ENCODE measurements around the gene KCNAB1. TPM values are rescaled to one million over a fixed set of nuclear protein-coding genes. Genes with fewer than 3 reads are reported as not detected.

Gene KCNAB1
- total RNA-seq, 2 donors from 2014 or later = 0.49 to 0.81 TPM

GRCh38 chr3:156507285-156507684 is 386.9 kb downstream of the KCNAB1 start:
- Mint-ChIP-seq H3K36me3 (ENCODE audit: low read depth) (no peaks in the 10 kb centered on the region), H3K4me3 (no peak overlapping the region), H3K9me3 (no peaks in the 10 kb centered on the region), H3K27me3 (ENCODE audit: insufficient read depth) (no peaks in the 10 kb centered on the region), H3K27ac (no peak overlapping the region), H3K4me1 (peaks cover 2% of the 10 kb centered on the region)
- TF ChIP-seq CTCF (conservative IDR thresholded peaks at IDR 0.05) = no peak
- Histone ChIP-seq H3K36me3 (ENCODE audit: control insufficient read depth, insufficient read depth, low read length) (no peaks in the 10 kb centered on the region), H3K4me3 (ENCODE audit: low read length) (no peak overlapping the region), H3K9ac (ENCODE audit: extremely low read depth, low read length, poor library complexity, severe bottlenecking) (no peak overlapping the region), H3K27me3 (ENCODE audit: control insufficient read depth, insufficient read depth, low read length, poor library complexity, severe bottlenecking) (no peaks in the 10 kb centered on the region), H3K27ac (ENCODE audit: low read depth, low read length) (no peak overlapping the region), H3K9me3 (ENCODE audit: control insufficient read depth, low read length) (no peaks in the 10 kb centered on the region), H3K4me1 (ENCODE audit: control insufficient read depth, insufficient read depth, low read length) (no peaks in the 10 kb centered on the region)
- no peak for DNase-seq

GRCh38 chr3:156509189-156510174 is 389.1 kb downstream of the KCNAB1 start:
- no peak for DNase-seq
- Mint-ChIP-seq H3K27ac (no peak overlapping the region), H3K27me3 (ENCODE audit: insufficient read depth) (no peaks in the 10 kb centered on the region), H3K4me3 (no peak overlapping the region), H3K9me3 (no peaks in the 10 kb centered on the region), H3K36me3 (ENCODE audit: low read depth) (no peaks in the 10 kb centered on the region), H3K4me1 (peaks cover 9% of the 10 kb centered on the region)
- peak; percentile 80 for TF ChIP-seq CTCF (conservative IDR thresholded peaks at IDR 0.05)
- Histone ChIP-seq H3K4me3 (ENCODE audit: low read length) (no peak overlapping the region), H3K36me3 (ENCODE audit: control insufficient read depth, insufficient read depth, low read length) (no peaks in the 10 kb centered on the region), H3K4me1 (ENCODE audit: control insufficient read depth, insufficient read depth, low read length) (no peaks in the 10 kb centered on the region), H3K27me3 (ENCODE audit: control insufficient read depth, insufficient read depth, low read length, poor library complexity, severe bottlenecking) (no peaks in the 10 kb centered on the region), H3K27ac (ENCODE audit: low read depth, low read length) (no peak overlapping the region), H3K9ac (ENCODE audit: extremely low read depth, low read length, poor library complexity, severe bottlenecking) (no peak overlapping the region), H3K9me3 (ENCODE audit: control insufficient read depth, low read length) (no peaks in the 10 kb centered on the region)
- WGBS, 2 experiments (ENCODE audit: insufficient coverage in 1 of 2, insufficient read length in 1 of 2) = 61 to 72% methylated on average over 3 to 5 of the region's 5 CpGs

GRCh38 chr3:156511987-156512677 is 391.8 kb downstream of the KCNAB1 start:
- Mint-ChIP-seq H3K27me3 (ENCODE audit: insufficient read depth) (no peaks in the 10 kb centered on the region), H3K4me3 (no peak overlapping the region), H3K36me3 (ENCODE audit: low read depth) (no peaks in the 10 kb centered on the region), H3K4me1 (peaks cover 9% of the 10 kb centered on the region), H3K9me3 (no peaks in the 10 kb centered on the region), H3K27ac (no peak overlapping the region)
- 88% methylated on average over 2 of the region's 2 CpGs; no CpG with 5 or more reads in 1 of the 2 experiments for WGBS, 2 experiments (ENCODE audit: insufficient coverage in 1 of 2, insufficient read length in 1 of 2)
- no peak for DNase-seq
- Histone ChIP-seq H3K4me3 (ENCODE audit: low read length) (no peak overlapping the region), H3K27ac (ENCODE audit: low read depth, low read length) (no peak overlapping the region), H3K27me3 (ENCODE audit: control insufficient read depth, insufficient read depth, low read length, poor library complexity, severe bottlenecking) (no peaks in the 10 kb centered on the region), H3K36me3 (ENCODE audit: control insufficient read depth, insufficient read depth, low read length) (no peaks in the 10 kb centered on the region), H3K4me1 (ENCODE audit: control insufficient read depth, insufficient read depth, low read length) (no peaks in the 10 kb centered on the region), H3K9me3 (ENCODE audit: control insufficient read depth, low read length) (no peaks in the 10 kb centered on the region), H3K9ac (ENCODE audit: extremely low read depth, low read length, poor library complexity, severe bottlenecking) (no peak overlapping the region)
- TF ChIP-seq CTCF (conservative IDR thresholded peaks at IDR 0.05) = no peak

Measured in endodermal cell (in vitro differentiated cells).